GM18861 (cell line): Measurements from ENCODE around the gene RPL35.
A peak's percentile ranks its signal among the peaks of the same experiment; 100 is the strongest.

ENCODE experiments used
- ATAC-seq: cut with Tn5 transposase; IDR thresholded peaks from one replicate; pipeline ENCODE4 v1.9.1; 2021; ENCODE audit not compliant: unreplicated experiment

Gene RPL35

DNA sequence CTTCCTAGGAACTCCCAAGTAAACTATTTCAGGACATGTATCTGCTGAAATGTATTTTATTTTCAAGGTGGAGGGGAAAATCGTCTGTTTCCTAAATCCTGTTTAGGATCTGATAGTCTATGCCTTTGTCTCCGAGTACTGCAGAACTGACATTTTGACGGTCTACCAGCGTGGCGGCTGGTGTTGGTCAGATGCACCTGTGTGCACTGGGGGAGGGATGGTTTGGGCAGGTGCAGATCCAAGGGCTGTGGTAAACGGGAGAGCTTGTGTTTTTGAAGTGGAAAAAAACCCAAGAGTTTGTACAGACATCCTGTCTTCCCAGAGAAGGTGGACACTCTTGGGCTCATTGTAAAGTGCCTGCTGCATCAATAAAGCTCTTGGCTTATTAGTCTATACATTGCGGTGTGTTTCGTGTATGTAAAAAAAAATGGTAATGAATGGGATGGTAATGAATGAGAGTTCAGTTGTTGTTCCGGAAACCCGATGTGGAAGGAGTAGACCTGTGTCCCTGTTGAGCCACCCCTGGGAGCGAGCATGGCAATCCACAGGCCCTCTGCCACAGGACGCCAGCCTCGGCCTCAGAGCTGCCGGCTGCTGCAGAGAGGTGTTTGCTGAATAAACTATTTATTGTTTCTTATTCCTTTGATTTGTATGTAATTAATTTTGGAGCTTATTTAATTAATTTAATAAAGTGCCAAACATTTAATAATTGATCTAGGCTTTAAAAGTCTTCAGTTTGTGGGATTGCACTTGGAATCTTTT is 15.4 kb upstream of the RPL35 start:
- no peak for ATAC-seq

- no peak for ATAC-seq
Measured at GRCh38 chr9:124875501-124875900, 13.7 kb upstream of the RPL35 start.

- ATAC-seq: no peak
Measured at GRCh38 chr9:124873664-124874063, 11.9 kb upstream of the RPL35 start.

DNA sequence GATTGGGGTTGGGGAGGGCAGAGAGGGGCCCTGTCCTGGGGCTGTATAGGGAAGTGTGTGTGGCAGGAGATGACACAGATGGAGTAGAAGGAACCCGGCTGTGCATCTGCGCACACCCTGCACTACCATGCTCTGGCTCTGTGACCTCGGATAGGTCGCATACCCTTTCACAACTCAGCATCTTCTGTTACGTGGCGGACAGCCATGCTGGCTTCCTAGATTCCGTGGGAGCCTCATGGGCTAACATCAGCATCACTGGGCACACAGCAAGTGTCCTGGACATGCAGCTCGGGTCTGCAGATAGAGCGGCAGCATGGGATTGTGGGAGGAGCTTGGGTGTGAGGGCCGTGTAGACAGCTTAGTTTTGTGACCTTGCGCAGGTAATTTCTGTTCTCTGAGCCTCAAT is 9.4 kb upstream of the RPL35 start:
- no peak for ATAC-seq

DNA sequence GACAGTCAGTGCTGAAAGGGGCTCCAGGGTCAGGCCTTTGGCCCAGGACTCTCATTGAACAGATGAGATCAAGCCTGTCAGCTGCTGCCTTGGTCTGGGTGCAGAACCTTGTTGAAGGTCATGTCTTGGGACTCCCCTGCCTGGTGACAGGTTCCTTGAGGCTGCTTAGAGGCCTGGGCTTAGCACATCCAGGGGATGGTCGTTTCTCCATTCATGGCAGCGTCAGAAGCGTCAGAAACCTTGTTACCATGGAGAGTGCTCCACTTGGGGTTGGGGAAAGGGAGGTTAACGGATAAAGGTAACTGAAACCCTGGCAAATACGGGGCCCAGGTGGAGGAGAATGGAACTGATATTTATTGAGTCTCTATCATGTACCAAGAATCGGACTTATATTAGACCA is 9.0 kb upstream of the RPL35 start:
- ATAC-seq: no peak

DNA sequence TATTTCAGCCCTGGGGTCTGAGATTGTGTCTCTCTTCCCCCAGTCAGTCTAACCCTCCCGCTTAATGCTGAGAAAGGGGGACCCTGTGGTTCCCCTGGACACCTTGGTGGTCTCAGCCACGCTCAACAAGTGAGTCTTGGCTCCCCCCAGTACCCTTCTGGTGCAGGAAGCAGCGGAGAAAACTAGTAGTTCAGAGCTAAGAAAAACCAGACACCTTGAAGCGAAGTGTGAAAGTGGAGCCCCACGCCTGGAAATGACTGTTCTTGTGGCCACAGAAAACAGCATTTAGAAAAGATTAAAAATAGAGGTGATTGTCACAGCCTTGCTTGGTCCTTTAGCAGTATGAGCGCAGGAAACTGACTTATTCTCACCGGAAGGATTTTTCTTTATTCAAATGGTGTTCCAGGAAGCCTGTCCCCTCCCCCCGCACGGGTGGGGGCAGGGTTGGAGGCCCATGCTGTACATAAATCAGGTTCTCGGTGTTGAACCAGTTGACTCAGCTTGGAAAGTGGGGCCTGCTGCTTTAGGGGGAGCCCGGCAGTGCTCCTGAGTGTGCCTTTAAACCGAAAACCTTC is 8.3 kb upstream of the RPL35 start:
- ATAC-seq: peak; percentile 40

GRCh38 chr9:124869466-124869985 is 7.8 kb upstream of the RPL35 start:
- no peak for ATAC-seq

- peak; percentile 51 for ATAC-seq
Measured at GRCh38 chr9:124868511-124869465, 7.0 kb upstream of the RPL35 start.

GRCh38 chr9:124863371-124863871 is 1.7 kb upstream of the RPL35 start:
- ATAC-seq: no peak

GRCh38 chr9:124860582-124861341 is 995 bp downstream of the RPL35 start:
- no peak for ATAC-seq

DNA sequence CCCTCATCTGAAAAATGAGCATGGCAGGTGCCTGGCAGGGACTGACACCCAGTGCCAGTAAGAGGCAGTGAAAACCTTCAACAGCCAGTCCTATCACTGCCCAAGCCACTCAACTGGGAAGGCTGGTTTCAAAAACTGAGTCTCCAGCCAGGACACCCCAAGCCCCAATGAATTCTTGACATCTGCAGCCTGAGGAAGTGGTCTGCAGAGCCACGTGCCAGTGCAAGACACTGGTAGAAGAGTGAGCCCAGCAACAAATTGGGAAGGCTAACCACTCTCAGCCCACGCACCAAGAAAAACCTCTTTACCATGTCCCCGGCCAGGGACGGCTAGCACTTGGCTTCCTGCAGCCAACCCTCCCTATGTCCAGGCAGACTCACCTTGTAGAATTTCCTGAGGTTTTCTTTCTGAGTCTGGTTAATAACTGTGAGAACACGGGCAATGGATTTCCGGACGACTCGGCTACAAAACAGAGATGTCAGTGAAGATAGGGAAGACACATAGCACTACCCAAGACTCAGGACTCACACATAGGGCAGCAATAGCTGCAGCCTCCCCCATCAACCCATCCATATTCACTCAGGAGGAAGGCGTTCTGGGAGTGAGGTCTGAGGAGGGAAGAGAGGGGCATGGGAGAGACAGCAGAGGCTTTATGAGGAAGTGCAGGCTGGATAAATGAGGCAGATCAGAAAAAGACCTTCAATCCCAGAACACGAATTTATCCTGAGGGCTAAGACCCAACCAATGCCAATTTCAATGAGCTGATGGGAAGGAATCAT is 1.8 kb downstream of the RPL35 start:
- ATAC-seq: no peak

DNA sequence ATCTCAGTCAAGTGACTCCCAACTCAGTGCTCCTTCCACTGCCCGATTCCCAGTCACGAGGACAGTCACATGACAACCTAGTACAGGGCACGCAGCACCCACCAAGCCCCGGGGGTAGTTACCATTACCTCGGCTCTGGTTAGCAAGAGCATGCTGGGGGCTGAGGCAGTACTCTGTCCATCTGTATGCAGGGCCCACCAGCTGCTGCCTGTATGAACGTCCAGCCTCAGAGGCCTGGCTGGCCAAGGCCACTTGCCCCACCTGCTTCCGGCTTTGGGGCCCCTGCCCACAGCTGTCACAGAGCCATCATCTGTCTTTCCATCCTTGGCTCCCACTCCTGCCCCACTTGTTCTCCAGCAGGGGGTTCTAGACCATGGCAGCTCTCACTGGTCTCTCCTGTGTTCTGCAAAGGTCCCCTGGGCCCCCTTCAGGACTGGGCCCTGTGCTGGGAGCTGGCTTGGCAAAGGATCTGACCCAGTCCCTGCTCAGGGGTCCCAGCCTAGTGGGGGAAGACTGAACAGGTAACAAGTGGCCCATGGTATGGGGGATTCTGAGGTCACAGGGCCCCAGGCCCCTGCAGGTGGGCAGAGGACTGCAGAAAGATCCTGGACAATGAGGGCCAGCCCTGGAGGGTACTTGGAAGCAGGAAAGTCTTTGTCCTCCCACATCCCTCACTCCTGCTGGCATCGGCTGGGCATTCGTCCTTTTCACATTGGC is 3.3 kb downstream of the RPL35 start:
- no peak for ATAC-seq

- ATAC-seq: no peak
Measured at GRCh38 chr9:124857533-124858162, 4.1 kb downstream of the RPL35 start.

GRCh38 chr9:124855944-124856765 is 5.6 kb downstream of the RPL35 start:
- ATAC-seq: no peak

GRCh38 chr9:124855566-124855943 is 6.2 kb downstream of the RPL35 start:
- ATAC-seq: no peak

- ATAC-seq: no peak
Measured at GRCh38 chr9:124854822-124855221, 6.9 kb downstream of the RPL35 start.

GRCh38 chr9:124854161-124854560 is 7.6 kb downstream of the RPL35 start:
- no peak for ATAC-seq

GRCh38 chr9:124853605-124854143 is 8.1 kb downstream of the RPL35 start:
- ATAC-seq: no peak
